OCI-LY1 (cell line): ENCODE data around the gene NISCH.

Source experiments
- H2AFZ ChIP-seq: fragments of 200-600 bp; sonication (generic), shearing (Covaris generic); 2 replicates; pipeline ENCODE4 v1.6.0; 2014; ENCODE audit warnings: antibody characterized with exemption, mild to moderate bottlenecking, low read length
- H3F3A ChIP-seq: fragments of 200-600 bp; sonication (generic), shearing (Covaris generic); 2 replicates; pipeline ENCODE4 v1.6.0; 2014; ENCODE audit warnings: mild to moderate bottlenecking, antibody characterized with exemption, low read length, moderate library complexity; ENCODE audit not compliant: insufficient read depth
- H3K27ac ChIP-seq: fragments of 200-600 bp; sonication (generic); 2 replicates; pipeline ENCODE4 v1.5.1; 2014; ENCODE audit warnings: low read length, mixed run types, mild to moderate bottlenecking, low read depth; ENCODE audit not compliant: poor library complexity, severe bottlenecking
- H3K27me3 ChIP-seq: fragments of 200-600 bp; sonication (generic); 2 replicates; pipeline ENCODE4 v1.6.0; 2014; ENCODE audit warnings: antibody characterized with exemption, mild to moderate bottlenecking, low read length, moderate library complexity; ENCODE audit not compliant: insufficient read depth
- H3K36me3 ChIP-seq: fragments of 200-600 bp; sonication (generic); 2 replicates; pipeline ENCODE4 v1.6.1; 2014; ENCODE audit warnings: mild to moderate bottlenecking, antibody characterized with exemption, low read length, moderate library complexity, mixed read lengths; ENCODE audit not compliant: insufficient read depth
- H3K4me1 ChIP-seq: fragments of 200-600 bp; sonication (generic); 2 replicates; pipeline ENCODE4 v1.5.1; 2014; ENCODE audit warnings: mild to moderate bottlenecking, low read length, moderate library complexity; ENCODE audit not compliant: insufficient read depth, severe bottlenecking
- H3K4me2 ChIP-seq: fragments of 200-600 bp; sonication (generic), shearing (Covaris generic); 2 replicates; pipeline ENCODE4 v1.6.1; 2014; ENCODE audit warnings: low read length
- H3K4me3 ChIP-seq: fragments of 200-600 bp; sonication (generic); 2 replicates; pipeline ENCODE4 v1.5.1; 2014; ENCODE audit warnings: low read length, low read depth, mild to moderate bottlenecking, mixed read lengths; ENCODE audit not compliant: poor library complexity, severe bottlenecking
- H3K79me2 ChIP-seq: fragments of 200-600 bp; shearing (Covaris generic); 2 replicates; pipeline ENCODE4 v1.6.1; 2016; ENCODE audit warnings: mixed run types, low read length, mixed read lengths; ENCODE audit not compliant: insufficient read depth
- H3K9ac ChIP-seq: fragments of 200-600 bp; sonication (generic), shearing (Covaris generic); 2 replicates; pipeline ENCODE4 v1.6.1; 2014; ENCODE audit warnings: mild to moderate bottlenecking, low read length, mixed read lengths
- H3K9me2 ChIP-seq: fragments of 200-600 bp; sonication (generic), shearing (Covaris generic); 2 replicates; pipeline ENCODE4 v1.6.1; 2014; ENCODE audit warnings: low read depth, mild to moderate bottlenecking, low read length, mixed read lengths
- H3K9me3 ChIP-seq: fragments of 200-600 bp; shearing (Covaris generic); 2 replicates; pipeline ENCODE4 v1.6.1; 2014; ENCODE audit warnings: low read length, mixed read lengths
- H4K20me1 ChIP-seq: fragments of 200-600 bp; sonication (generic), shearing (Covaris generic); 2 replicates; pipeline ENCODE4 v1.6.0; 2016; ENCODE audit warnings: mild to moderate bottlenecking, low read length; ENCODE audit not compliant: insufficient read depth
- CTCF ChIP-seq: fragments of 200-600 bp; sonication (generic), shearing (Covaris generic); IDR thresholded peaks from 2 replicates; pipeline ENCODE4 v1.5.1; 2017; ENCODE audit warnings: mild to moderate bottlenecking, antibody characterized with exemption, low read length, moderate library complexity, mixed read lengths
- EZH2 ChIP-seq: fragments of 200-600 bp; sonication (generic), shearing (Covaris generic); IDR thresholded peaks from 2 replicates; pipeline ENCODE4 v1.8.0; 2017; ENCODE audit warnings: borderline replicate concordance, mixed run types, mild to moderate bottlenecking, antibody characterized with exemption, low read length, moderate library complexity, mixed read lengths

Gene NISCH

GRCh38 chr3:52501046-52501445 is 45.6 kb downstream of the NISCH start:
- no peaks in the 10 kb centered on the region for H3K79me2 ChIP-seq
- TF ChIP-seq CTCF (no peak), EZH2 (no peak)
- no peak overlapping the region for H3K27ac ChIP-seq
- no peaks in the 10 kb centered on the region for H3K4me1 ChIP-seq
- no peaks in the 10 kb centered on the region for H3K9me2 ChIP-seq
- H3K27me3 ChIP-seq = no peaks in the 10 kb centered on the region; the same call in none of the 2 replicates
- no peaks in the 10 kb centered on the region for H3F3A ChIP-seq
- H4K20me1 ChIP-seq = no peaks in the 10 kb centered on the region
- no peak overlapping the region for H3K4me2 ChIP-seq
- no peak overlapping the region for H3K9ac ChIP-seq
- no peaks in the 10 kb centered on the region for H3K9me3 ChIP-seq
- no peaks in the 10 kb centered on the region for H3K36me3 ChIP-seq
- no peak overlapping the region for H2AFZ ChIP-seq
- H3K4me3 ChIP-seq = no peak overlapping the region

DNA sequence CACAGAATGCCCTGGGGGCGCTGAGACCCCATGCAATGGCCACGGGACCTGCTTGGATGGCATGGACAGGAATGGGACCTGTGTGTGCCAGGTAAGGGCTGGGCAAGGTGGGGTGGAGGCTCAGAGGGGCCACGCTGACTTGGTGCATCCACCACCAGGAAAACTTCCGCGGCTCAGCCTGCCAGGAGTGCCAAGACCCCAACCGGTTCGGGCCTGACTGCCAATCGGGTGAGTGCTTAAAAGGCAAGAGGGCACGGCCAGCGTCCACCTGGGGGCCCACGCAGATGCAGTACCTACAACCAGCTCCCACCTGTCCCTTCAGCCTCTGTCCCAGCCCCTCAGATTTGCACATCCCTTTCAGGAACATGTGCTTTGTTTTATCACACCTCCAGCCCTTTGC is 46.6 kb downstream of the NISCH start:
- Histone ChIP-seq H3K27me3 (no peaks in the 10 kb centered on the region; the same call in none of the 2 replicates), H2AFZ (no peak overlapping the region), H3K4me1 (no peaks in the 10 kb centered on the region), H3K27ac (no peak overlapping the region), H3K9me2 (no peaks in the 10 kb centered on the region), H4K20me1 (no peaks in the 10 kb centered on the region), H3K9me3 (no peaks in the 10 kb centered on the region), H3K9ac (no peak overlapping the region), H3K4me2 (no peak overlapping the region), H3K4me3 (no peak overlapping the region), H3K79me2 (no peaks in the 10 kb centered on the region), H3F3A (no peaks in the 10 kb centered on the region), H3K36me3 (no peaks in the 10 kb centered on the region)
- TF ChIP-seq EZH2 = no peak
- TF ChIP-seq CTCF = no peak

DNA sequence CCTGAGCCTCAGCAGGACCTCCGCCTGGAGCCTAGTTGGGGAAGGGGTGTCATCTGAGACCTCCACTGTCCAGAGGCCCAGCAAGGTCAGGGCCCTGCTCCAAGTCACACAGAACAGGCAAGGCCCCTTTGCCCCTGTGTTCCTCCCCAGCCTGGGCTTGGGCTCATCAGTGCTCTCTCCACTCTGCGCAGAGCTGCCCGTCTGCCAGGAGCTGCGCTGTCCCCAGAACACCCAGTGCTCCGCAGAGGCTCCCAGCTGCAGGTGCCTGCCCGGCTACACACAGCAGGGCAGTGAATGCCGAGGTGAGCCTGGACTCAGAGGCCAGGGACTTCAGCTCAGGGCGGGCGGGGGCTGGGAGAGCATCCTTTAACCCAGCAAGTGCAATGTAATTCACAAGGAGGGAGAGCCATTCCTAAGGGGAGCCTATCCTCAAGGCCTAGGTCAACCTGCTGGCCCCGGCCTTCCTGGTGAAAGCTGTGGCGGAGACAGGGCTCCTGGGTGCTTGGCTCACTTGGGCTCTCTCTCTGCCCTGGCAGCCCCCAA is 47.5 kb downstream of the NISCH start:
- no peak overlapping the region for H2AFZ ChIP-seq
- H3K9ac ChIP-seq = no peak overlapping the region
- H3K4me2 ChIP-seq = no peak overlapping the region
- no peaks in the 10 kb centered on the region for H3K9me3 ChIP-seq
- H3F3A ChIP-seq = no peaks in the 10 kb centered on the region
- H4K20me1 ChIP-seq = no peaks in the 10 kb centered on the region
- H3K27me3 ChIP-seq = peaks cover 1% of the 10 kb centered on the region
- TF ChIP-seq EZH2 = no peak
- TF ChIP-seq CTCF = no peak
- H3K9me2 ChIP-seq = no peaks in the 10 kb centered on the region
- no peak overlapping the region for H3K4me3 ChIP-seq
- no peaks in the 10 kb centered on the region for H3K79me2 ChIP-seq
- H3K36me3 ChIP-seq = no peaks in the 10 kb centered on the region
- no peak overlapping the region for H3K27ac ChIP-seq
- H3K4me1 ChIP-seq = no peaks in the 10 kb centered on the region
